Neural progenitor cell (in vitro differentiated cells): ENCODE results near the gene COL26A1. TPM values are rescaled to one million over a fixed set of nuclear protein-coding genes. Genes with fewer than 3 reads are reported as not detected.
"Not testable (repeated sequence)": the region's sequence is repeated elsewhere in the genome, so short reads cannot be mapped to it uniquely, and the experiment has no call there.

Experiments used
- DNase-seq: peaks from one replicate; pipeline ENCODE4 v3.0.0-alpha.2; 2016; ENCODE audit warnings: low spot score
- H2AFZ ChIP-seq: fragments of 200-600 bp; sonication (generic); replicated peaks from 2 replicates; pipeline ENCODE4 v1.6.1; 2016; ENCODE audit warnings: antibody characterized with exemption
- H3F3A ChIP-seq: fragments of 200-600 bp; sonication (generic); 2 replicates; pipeline ENCODE4 v1.6.1; 2016; ENCODE audit warnings: antibody characterized with exemption, low read depth
- H3K27ac ChIP-seq: fragments of 200-600 bp; sonication (generic); 2 replicates; pipeline ENCODE4 v1.5.1; 2016; ENCODE audit warnings: mild to moderate bottlenecking
- H3K27me3 ChIP-seq: fragments of 200-600 bp; sonication (generic); 2 replicates; pipeline ENCODE4 v1.6.1; 2016; ENCODE audit warnings: mild to moderate bottlenecking, moderate library complexity
- H3K36me3 ChIP-seq: fragments of 200-600 bp; sonication (generic); 2 replicates; pipeline ENCODE4 v1.5.1; 2016
- H3K4me1 ChIP-seq: fragments of 200-600 bp; sonication (generic); 2 replicates; pipeline ENCODE4 v1.6.1; 2016; ENCODE audit warnings: mixed run types
- H3K4me2 ChIP-seq: fragments of 200-600 bp; sonication (generic); 2 replicates; pipeline ENCODE4 v1.6.1; 2016
- H3K4me3 ChIP-seq: fragments of 200-600 bp; sonication (generic); 2 replicates; pipeline ENCODE4 v1.5.1; 2016
- H3K79me2 ChIP-seq: fragments of 200-600 bp; sonication (generic); 2 replicates; pipeline ENCODE4 v1.6.1; 2016; ENCODE audit warnings: low read depth
- H3K9ac ChIP-seq: fragments of 200-600 bp; sonication (generic); 2 replicates; pipeline ENCODE4 v1.6.1; 2016
- H3K9me3 ChIP-seq: fragments of 200-600 bp; sonication (generic); 2 replicates; pipeline ENCODE4 v1.5.1; 2016; ENCODE audit warnings: low read depth
- H4K20me1 ChIP-seq: fragments of 200-600 bp; sonication (generic); 2 replicates; pipeline ENCODE4 v1.6.1; 2016; ENCODE audit warnings: low read depth
- H3K27ac Mint-ChIP-seq: 3 replicates; pipeline ENCODE4 v1.8.0; 2021; ENCODE audit warnings: mixed read lengths
- H3K27me3 Mint-ChIP-seq: 2 replicates; pipeline ENCODE4 v1.8.0; 2022; ENCODE audit warnings: low read depth, mild to moderate bottlenecking, inconsistent platforms, moderate library complexity, mixed read lengths; ENCODE audit not compliant: insufficient read depth
- H3K36me3 Mint-ChIP-seq: 3 replicates; pipeline ENCODE4 v1.8.0; 2021; ENCODE audit warnings: mixed read lengths
- H3K4me1 Mint-ChIP-seq: 3 replicates; pipeline ENCODE4 v1.8.0; 2021; ENCODE audit warnings: mixed read lengths
- H3K4me3 Mint-ChIP-seq: 3 replicates; pipeline ENCODE4 v1.8.0; 2021; ENCODE audit warnings: mild to moderate bottlenecking, moderate library complexity, mixed read lengths
- H3K9me3 Mint-ChIP-seq: 3 replicates; pipeline ENCODE4 v1.8.0; 2020; ENCODE audit warnings: mixed read lengths
- EZH2 ChIP-seq: fragments of 200-600 bp; sonication (generic); IDR thresholded peaks from 2 replicates; pipeline ENCODE4 v1.6.1; 2017; ENCODE audit warnings: antibody characterized with exemption, mild to moderate bottlenecking, moderate library complexity
- EZH2phosphoT487 ChIP-seq: fragments of 200-600 bp; sonication (generic); IDR thresholded peaks from 2 replicates; pipeline ENCODE4 v1.6.1; 2017; ENCODE audit warnings: antibody characterized with exemption
- total RNA-seq: library from RNA; depleted of rRNA; stranded (reverse); fragments of >200 nt; gene quantifications from 2 replicates; pipeline ENCODE4 v1.2.3, GENCODE V29; 2015; ENCODE audit warnings: low replicate concordance
- TF ChIP-seq, protein P1 (sequence below): fragments of 200-600 bp; sonication (generic); IDR thresholded peaks from 2 replicates; pipeline ENCODE4 v1.5.1; 2017; ENCODE audit warnings: antibody characterized with exemption, mild to moderate bottlenecking

Gene COL26A1
- total RNA-seq, 1 donor from 2014 or later: 26.7 TPM

DNA sequence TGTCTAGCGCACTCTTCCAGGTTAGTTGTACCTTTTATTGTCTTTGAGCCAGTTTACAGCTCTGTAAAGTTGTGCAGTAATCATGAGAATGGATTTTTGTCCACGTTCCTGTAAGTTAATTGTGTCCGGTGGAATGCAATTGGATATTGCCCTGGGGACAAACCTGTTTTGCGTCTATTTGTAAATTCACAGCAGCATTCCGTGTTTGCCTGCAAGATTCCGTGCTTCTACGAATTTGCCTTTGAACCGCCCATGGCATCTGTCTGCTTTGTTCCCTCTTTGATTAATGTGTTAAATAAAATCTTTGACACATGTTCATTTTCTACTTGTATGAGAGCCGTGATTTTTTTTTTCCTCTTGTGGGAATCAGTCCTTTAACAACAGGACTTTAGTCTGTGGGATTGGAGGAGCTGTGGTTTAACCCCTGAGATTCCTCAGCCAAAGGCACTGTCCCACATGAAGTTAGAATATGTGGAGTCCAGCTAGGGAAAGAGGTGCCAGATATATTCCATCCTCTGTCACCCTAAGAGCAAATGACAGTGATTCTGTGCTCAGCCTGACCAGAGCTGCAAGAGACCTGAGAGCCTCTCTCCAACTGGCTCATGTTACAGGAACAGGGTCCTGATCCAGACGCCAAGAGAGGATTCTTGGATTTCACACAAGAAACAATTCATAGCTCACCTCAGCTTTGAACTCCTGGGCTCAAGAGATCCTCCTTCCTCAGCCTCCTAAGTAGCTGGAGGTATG, 126.3 kb downstream of the COL26A1 start:
- Histone ChIP-seq H3K36me3 (no peaks in the 10 kb centered on the region), H3K4me2 (no peak overlapping the region), H3K27me3 (no peaks in the 10 kb centered on the region), H4K20me1 (peaks cover 7% of the 10 kb centered on the region), H2AFZ (no peak overlapping the region), H3K27ac (no peak overlapping the region), H3K9me3 (no peaks in the 10 kb centered on the region), H3K9ac (no peak overlapping the region), H3K79me2 (no peaks in the 10 kb centered on the region), H3F3A (peaks cover 25% of the 10 kb centered on the region), H3K4me1 (peaks cover 21% of the 10 kb centered on the region), H3K4me3 (no peak overlapping the region)
- no peak overlapping the region for H3K27ac Mint-ChIP-seq
- H3K4me1 Mint-ChIP-seq: peaks cover 20% of the 10 kb centered on the region
- no peaks in the 10 kb centered on the region for H3K27me3 Mint-ChIP-seq
- no peak for DNase-seq
- TF ChIP-seq EZH2: no peak
- no peak for TF ChIP-seq EZH2phosphoT487
- TF ChIP-seq, protein P1, sequence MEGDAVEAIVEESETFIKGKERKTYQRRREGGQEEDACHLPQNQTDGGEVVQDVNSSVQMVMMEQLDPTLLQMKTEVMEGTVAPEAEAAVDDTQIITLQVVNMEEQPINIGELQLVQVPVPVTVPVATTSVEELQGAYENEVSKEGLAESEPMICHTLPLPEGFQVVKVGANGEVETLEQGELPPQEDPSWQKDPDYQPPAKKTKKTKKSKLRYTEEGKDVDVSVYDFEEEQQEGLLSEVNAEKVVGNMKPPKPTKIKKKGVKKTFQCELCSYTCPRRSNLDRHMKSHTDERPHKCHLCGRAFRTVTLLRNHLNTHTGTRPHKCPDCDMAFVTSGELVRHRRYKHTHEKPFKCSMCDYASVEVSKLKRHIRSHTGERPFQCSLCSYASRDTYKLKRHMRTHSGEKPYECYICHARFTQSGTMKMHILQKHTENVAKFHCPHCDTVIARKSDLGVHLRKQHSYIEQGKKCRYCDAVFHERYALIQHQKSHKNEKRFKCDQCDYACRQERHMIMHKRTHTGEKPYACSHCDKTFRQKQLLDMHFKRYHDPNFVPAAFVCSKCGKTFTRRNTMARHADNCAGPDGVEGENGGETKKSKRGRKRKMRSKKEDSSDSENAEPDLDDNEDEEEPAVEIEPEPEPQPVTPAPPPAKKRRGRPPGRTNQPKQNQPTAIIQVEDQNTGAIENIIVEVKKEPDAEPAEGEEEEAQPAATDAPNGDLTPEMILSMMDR: no peak
- H3K9me3 Mint-ChIP-seq: no peaks in the 10 kb centered on the region
- no peak overlapping the region for H3K4me3 Mint-ChIP-seq
- no peaks in the 10 kb centered on the region for H3K36me3 Mint-ChIP-seq

DNA sequence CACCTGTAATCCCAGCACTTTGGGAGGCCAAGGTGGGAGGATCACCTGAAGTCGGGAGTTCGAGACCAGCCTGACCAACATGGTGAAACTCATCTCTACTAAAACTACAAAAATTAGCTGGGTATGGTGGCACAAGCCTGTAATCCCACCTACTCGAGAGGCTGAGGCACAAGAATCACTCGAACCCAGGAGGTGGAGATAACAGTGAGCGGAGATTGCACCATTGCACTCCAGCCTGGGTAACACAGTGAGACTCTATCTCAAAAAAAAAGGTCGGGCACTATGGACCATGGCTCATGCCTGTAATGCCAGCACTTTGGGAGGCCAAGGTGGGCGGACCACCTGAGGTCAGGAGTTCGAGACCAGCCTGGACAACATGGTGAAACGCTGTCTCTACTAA, 127.8 kb downstream of the COL26A1 start:
- peaks cover 30% of the 10 kb centered on the region for H3K4me1 Mint-ChIP-seq
- not testable (repeated sequence) for H3K79me2 ChIP-seq, H3K27ac Mint-ChIP-seq, H3K27me3 ChIP-seq, H3K9ac ChIP-seq, H3K27me3 Mint-ChIP-seq, H2AFZ ChIP-seq, H3K4me2 ChIP-seq, H3K9me3 Mint-ChIP-seq, H3K9me3 ChIP-seq, H3K36me3 Mint-ChIP-seq, DNase-seq, H3K4me3 Mint-ChIP-seq, H3K27ac ChIP-seq, H3K36me3 ChIP-seq, H3K4me3 ChIP-seq
- peaks cover 32% of the 10 kb centered on the region for H3F3A ChIP-seq
- peaks cover 18% of the 10 kb centered on the region for H4K20me1 ChIP-seq
- peaks cover 27% of the 10 kb centered on the region for H3K4me1 ChIP-seq

DNA sequence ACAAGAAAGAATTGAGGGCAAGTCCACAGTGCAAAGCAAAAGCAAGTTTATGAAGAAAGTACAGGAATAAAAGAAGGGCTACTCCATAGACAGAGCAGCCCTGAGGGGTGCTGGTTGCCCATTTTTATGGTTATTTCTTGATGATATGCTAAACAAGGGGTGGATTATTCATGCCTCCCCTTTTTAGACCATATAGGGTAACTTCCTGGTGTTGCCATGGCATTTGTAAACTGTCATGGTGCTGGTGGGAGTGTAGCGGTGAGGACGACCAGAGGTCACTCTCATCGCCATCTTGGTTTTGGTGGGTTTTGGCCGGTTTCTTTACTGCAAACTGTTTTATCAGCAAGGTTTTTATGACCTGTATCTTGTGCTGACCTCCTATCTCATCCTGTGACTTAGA, 128.8 kb downstream of the COL26A1 start:
- not testable (repeated sequence) for DNase-seq, H3K27me3 ChIP-seq, H3K4me3 ChIP-seq, H3K36me3 Mint-ChIP-seq, H3K27ac ChIP-seq, H3K27ac Mint-ChIP-seq, H2AFZ ChIP-seq, H3K79me2 ChIP-seq, H3K27me3 Mint-ChIP-seq, H3K9me3 ChIP-seq, H3K9ac ChIP-seq, H3K4me3 Mint-ChIP-seq, H3K4me2 ChIP-seq, H3K36me3 ChIP-seq, H3K9me3 Mint-ChIP-seq
- Histone ChIP-seq H3F3A (peaks cover 22% of the 10 kb centered on the region), H3K4me1 (peaks cover 18% of the 10 kb centered on the region), H4K20me1 (peaks cover 18% of the 10 kb centered on the region)
- peaks cover 24% of the 10 kb centered on the region for H3K4me1 Mint-ChIP-seq

DNA sequence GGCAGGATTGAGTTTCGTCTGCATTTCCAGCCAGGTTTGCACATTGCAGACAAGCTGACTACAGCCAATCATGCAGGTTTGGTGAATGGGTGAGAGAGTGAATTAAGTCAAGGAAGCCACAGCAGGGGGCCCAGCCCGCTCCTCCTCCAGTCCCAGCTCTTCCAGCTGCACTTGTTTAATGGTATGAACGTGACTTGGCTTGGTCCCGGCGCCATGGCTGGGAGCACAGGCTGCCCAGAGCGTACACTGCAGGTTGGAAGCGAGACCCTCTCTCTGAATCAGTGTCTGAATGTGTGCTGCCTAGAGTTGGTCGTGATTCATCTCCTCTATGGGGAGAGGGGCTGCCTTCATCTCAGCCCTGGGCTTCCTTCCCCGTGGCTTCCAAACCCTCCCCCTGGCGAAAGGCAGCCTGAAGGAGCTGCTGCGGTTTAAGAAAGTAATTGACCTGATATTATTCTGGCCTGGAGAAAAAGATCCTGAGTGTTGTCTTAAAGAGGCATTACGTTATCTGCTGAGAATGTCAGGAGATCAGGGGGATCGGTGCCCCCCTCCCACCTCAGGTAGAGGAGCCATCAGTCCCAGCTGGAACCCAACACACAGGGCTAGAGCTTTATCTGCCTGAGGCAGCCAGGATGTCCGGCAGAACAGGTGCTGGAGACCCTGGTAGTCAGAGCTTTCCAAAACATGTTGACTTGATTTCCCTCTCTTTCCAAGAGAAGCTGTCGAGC, 132.1 kb downstream of the COL26A1 start:
- H4K20me1 ChIP-seq: peaks cover 17% of the 10 kb centered on the region
- no peaks in the 10 kb centered on the region for H3K36me3 ChIP-seq
- no peak overlapping the region for H3K4me3 ChIP-seq
- H3K4me1 ChIP-seq: peaks cover 18% of the 10 kb centered on the region
- peaks cover 3% of the 10 kb centered on the region for H3K27me3 Mint-ChIP-seq
- peak; percentile 64 for DNase-seq
- H3K27me3 ChIP-seq: no peaks in the 10 kb centered on the region
- H3K4me3 Mint-ChIP-seq: peak overlapping the region; percentile 36
- H3F3A ChIP-seq: peaks cover 9% of the 10 kb centered on the region
- no peaks in the 10 kb centered on the region for H3K9me3 ChIP-seq
- H3K27ac Mint-ChIP-seq: peak overlapping the region; percentile 90
- no peak overlapping the region for H2AFZ ChIP-seq
- H3K4me2 ChIP-seq: peak overlapping the region; percentile 3
- H3K79me2 ChIP-seq: no peaks in the 10 kb centered on the region
- H3K9me3 Mint-ChIP-seq: no peaks in the 10 kb centered on the region
- no peak overlapping the region for H3K9ac ChIP-seq
- no peak overlapping the region for H3K27ac ChIP-seq
- H3K4me1 Mint-ChIP-seq: peaks cover 18% of the 10 kb centered on the region
- TF ChIP-seq EZH2 (no peak), EZH2phosphoT487 (no peak)
- TF ChIP-seq, protein P1: no peak
- H3K36me3 Mint-ChIP-seq: peaks cover 2% of the 10 kb centered on the region
